HG03575 (cell line): ENCODE data around the gene CENPS.
"Not testable (repeated sequence)": the region's sequence is repeated elsewhere in the genome, so short reads cannot be mapped to it uniquely, and the experiment has no call there.

Source experiments
- ATAC-seq: cut with Tn5 transposase; IDR thresholded peaks from one replicate; pipeline ENCODE4 v1.9.1; 2021; ENCODE audit not compliant: unreplicated experiment, insufficient number of reproducible peaks, low FRiP score; ENCODE audit errors: extremely low read depth

Gene CENPS

DNA sequence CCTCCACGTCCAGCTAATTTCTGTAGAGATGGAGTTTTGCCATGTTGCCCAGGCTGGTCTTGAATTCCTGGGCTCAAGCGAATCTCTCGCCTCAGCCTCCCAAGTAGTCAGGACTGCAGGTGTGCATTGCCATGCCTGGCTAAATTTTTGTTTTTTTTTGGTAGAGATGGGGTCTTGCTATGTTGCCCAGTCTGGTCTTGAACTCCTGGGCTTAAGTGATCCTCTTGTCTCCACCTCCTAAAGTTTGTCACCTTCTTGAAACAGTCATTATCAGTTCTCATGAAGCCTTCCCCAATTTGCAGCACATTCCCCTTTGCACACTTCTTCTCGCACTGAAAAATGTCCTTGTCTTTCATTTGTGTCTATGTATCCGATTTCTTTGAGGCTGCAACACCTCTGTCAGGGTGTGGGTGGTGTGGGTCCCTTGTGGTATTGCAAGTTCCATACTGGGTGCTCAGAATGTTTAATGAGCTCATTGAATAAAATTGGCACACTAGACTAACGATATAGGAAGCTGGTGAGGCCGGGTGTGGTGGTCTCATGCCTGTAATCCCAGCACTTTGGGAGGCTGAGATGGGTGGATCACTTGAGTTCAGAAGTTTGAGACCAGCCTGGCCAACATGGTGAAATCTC is 16.7 kb downstream of the CENPS start:
- ATAC-seq = no peak

DNA sequence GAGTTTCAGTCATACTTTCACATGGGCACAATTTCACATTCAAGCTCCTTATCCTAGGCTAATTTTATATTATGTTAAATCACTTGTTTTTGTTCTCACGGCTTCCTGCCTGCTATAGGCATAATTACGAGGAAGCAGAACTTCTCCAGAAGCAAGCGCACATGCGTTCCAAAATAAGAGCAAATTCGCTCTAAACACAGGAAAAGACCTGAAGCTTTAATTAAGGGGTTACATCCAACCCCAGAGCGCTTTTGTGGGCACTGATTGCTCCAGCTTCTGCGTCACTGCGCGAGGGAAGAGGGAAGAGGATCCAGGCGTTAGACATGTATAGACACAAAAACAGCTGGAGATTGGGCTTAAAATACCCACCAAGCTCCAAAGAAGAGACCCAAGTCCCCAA is 19.5 kb downstream of the CENPS start, which contains the start of gene CORT:
Gene CORT, plus strand, starts transcription at position 281 of the 400 bp plus-strand sequence. CDS start 193 bp downstream, outside the sequence.
- ATAC-seq = no peak

DNA sequence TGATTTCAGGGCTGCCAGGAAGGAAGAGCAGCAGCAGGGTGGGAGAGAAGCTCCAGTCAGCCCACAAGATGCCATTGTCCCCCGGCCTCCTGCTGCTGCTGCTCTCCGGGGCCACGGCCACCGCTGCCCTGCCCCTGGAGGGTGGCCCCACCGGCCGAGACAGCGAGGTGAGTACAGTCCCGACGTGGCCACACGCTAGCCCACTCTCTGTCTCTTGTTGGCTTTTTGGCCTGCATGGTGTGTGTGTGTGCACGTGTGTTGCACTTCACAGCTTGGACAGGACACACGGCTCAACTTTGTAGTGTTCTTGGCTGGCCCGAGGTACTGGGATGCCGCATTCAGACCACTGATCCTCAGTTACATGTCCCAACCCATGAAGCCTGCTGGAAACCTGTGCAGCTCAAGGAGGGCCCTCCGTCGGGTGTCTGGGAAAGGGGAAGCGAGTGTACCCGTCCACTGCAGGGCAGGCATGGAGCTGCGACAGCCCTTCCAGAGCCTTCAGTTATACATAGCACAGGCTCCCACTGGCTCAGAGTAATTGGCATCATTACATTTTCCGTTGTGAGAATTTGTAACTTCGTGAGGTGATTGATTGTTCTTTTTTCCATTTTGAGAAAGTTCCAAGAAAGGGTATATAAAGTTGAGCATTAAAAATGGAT is 20.1 kb downstream of the CENPS start:
- no peak for ATAC-seq

DNA sequence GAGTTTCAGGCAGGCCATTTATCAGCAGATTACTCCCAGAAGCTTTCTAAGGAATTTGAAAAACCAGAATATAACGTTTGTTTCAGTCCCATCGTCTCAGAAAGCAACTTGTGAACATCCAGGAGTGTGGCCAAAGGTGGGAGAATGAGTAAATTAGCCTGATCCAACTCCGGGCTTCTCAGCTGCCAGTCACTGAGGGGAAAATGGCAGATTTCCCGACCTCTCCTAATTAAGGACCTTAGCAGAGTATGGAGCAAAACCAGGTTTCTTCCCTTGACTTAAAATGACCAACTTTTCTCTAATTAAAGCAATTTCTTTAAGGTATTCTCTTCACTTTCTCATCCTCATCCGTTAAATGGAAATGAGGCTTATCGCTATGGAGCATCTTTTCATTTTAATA is 20.6 kb downstream of the CENPS start:
- no peak for ATAC-seq

DNA sequence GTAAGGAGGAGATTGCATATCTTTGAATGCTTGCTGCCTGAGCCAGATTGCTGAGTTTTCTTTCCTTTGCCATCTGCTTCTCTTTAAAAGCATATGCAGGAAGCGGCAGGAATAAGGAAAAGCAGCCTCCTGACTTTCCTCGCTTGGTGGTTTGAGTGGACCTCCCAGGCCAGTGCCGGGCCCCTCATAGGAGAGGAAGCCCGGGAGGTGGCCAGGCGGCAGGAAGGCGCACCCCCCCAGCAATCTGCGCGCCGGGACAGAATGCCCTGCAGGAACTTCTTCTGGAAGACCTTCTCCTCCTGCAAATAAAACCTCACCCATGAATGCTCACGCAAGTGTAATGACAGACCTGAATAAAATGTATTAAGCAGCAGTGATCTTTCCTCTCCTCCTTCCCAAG is 21.1 kb downstream of the CENPS start:
- ATAC-seq = no peak

DNA sequence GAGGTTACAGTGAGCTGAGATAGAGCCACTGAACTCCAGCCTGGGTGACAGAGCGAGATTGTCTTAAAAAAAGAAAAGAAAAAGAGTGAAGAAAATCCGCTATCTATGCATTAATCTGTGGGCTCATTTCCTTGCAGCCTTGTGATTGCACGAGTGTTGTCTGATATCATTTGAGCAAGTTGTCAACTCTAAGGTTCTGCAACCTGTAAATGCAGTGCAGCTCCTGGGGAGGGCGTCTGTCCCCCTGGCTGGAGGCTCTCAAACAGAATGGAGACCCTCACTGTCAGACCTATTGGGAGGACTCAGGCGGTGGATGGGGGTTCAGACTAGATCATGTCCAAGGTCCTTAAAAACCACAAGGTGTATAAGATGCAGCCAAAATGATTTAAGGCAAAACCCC is 25.8 kb downstream of the CENPS start:
- ATAC-seq = no peak

DNA sequence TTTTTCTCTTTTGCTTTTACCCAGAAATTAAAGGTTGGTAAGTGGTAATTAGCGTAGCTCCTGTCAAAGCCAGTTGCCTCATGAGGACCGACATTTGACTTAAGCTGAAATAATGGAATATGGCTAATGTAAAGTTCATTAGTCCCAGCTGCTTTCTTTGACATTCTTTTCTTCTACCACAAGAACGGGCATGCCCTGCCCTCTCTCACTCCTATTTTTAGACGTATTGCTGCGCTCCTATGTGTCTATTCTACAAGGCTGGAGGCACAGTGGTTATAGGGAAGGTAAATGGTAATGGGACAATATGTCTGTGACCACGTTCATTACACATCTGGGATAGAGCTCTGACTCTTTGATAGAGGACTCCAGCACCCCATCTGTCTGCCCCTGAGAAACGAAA is 26.4 kb downstream of the CENPS start:
- no peak for ATAC-seq

DNA sequence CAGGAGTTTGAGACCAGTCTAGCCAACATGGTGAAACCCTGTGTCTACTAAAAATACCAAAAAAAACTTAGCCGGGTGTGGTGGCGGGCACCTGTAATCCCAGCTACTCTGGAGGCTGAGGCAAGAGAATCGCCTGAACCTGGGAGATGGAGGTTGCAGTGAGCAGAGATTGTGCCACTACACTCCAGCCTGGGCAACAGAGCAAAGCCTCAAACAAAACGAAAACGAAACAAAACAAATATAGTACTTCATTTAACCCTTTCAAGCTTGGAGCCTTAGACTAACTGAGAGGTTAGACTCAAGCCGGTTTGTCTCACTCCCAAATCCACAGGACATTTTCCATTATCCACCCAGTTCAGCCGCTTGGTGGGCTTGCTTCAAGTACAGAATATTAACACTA is 27.2 kb downstream of the CENPS start:
- not testable (repeated sequence) for ATAC-seq

DNA sequence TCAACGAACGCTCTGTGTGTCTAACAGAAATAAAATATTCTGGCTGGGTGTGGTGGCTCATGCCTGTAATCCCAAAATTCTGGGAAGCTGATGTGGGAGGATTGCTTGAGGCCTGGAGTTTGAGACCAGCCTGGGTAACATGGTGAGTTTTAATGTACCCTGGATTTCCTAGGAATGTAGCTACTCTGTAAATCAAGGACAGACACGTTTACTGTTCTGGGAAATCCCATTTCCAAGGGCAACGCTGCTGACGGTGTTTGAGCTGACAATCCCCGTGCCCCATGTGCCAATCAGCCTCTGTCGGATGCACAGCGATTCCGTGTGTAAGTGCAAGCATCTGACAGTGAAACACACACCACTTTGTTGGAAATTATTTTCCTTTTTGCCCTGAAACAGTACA is 27.6 kb downstream of the CENPS start:
- ATAC-seq = no peak

DNA sequence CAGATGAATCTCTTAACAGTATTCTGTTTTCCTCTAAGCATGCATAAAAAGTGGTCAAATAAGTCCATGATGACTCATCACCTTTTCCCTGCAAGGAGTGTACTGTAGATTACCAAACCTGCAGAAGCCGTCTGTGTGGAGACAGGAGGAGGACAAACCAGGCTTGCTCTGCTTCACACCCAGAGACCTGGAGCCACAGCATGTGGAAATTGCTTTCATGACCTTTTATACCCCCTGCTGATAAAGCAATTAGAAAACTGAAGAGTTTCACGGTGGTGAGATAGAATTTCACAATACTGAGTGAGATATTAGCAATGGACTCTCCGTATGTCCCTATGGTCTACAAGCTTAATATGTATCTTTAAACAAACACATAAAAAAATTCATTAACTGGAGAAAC is 29.0 kb downstream of the CENPS start:
- ATAC-seq = no peak

DNA sequence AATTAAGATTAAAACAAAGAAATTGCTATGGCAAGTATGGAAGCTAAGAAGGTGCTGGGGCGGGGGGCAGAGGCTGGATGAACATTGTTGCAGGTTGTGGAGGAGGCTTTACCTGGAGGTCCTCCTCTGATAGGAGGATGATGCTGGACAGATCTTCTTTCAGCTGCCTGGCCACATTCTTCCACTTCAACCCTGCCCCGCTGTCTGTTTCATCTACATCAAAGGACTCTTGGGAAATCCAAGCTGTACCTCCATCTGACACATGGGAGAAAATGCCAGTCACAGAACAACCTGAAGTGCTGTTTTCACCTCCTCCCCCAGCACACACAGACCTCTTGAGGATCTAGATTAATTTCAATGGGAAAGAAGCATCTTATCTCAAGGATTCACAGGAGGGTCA is 36.8 kb downstream of the CENPS start:
- no peak for ATAC-seq

DNA sequence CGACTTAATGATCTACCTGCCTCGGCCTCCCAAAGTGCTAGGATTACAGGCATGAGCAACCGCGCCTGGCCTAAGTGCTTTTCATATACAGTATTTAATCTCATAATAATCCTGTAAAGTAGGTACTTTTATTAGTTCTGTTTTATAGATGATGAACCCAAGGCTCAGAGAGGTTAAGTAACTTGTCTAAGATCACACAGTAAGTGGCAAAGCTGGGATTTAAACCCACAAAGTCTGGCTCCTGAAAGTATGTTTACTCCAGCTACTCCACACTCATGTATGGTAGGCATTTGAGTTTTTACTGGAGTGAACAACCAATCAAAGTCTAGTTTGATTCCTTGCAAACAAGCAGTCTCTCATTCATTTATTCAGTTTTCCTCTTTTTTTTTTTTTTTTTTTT is 39.8 kb downstream of the CENPS start:
- no peak for ATAC-seq

DNA sequence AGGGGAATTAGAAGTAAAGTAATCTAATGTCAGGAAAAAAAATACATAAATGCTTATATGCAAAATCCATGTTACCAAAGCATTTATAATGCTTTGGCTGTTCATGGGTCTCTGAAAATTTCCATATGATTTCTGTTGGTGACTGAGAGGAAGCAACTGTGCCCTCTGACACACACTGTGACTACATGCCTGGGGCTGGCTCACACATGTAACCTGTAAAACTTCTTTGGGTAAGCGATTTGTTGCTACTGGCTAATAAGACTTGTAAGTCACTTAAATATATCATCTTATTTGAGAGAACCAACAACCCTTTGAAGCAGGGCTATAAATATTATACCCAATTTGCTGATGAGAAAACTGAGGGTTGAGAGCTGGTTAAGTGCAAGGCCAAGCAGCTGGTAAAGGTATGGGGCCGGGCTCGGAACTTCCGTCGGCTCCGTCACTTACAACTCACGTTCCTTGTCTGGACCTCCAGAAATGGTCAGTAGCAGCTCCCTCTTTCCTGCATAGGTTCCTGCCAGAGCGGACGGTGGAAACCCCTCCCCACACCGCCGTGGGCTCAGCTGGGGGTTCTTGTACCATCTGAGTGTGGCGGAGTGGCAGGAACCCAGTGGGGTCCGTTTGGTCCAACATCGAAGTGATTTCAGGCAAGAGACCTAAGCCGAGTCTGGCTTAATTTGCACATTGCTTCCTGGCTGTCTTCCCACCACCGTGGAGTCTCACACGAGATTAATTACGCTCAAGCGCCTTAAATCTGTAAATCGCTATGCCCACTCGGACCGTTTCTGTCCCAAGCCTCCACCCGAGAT is 41.4 kb downstream of the CENPS start:
- ATAC-seq = no peak

DNA sequence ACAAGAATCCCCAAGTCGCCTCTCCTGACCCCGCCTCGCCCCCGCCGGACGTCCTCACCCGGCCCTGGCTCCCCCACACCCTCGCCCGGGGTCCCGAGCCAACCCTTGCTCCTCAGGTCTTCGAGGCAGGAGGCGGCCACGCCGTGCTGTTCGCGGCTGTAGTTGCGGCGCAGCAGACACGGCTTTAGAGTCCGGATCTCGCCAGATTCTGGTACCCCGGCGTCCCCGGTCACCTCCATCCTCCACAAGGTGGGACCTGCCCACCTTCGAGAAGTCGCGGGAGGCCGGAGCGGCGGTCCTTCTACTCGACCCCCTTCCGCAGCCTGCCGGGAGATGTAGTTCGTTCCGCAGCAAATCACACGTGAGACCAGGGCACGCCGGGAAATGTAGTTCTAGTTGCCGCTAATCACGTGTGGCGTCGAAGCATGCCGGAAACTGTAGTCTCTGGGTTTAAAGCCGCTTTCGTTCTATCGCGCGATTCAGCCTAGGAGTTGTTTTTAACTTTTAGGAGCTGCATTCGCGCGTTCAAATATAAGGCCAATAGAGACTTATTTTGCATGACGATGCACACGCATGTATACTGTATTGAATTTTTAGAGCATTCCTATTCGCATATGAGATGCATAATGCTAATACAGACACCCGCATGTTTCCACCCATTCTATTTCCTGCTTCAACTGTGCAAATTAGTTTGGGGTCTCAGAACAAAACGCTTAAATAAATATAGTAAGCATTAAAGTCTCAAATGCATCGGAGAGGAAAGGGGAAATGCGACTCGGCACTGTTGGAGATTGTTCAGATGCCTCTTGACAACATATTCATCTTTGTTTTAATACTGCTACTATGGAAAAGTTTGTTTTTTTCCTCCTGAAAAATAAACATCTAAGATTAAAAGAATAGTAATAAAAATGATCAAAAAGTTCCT is 42.2 kb downstream of the CENPS start, which contains the start of gene DFFA:
Gene DFFA, minus strand, starts transcription at position 310 of the 925 bp plus-strand sequence. Its CDS starts 71 bp downstream, at position 239.
- ATAC-seq = no peak

DNA sequence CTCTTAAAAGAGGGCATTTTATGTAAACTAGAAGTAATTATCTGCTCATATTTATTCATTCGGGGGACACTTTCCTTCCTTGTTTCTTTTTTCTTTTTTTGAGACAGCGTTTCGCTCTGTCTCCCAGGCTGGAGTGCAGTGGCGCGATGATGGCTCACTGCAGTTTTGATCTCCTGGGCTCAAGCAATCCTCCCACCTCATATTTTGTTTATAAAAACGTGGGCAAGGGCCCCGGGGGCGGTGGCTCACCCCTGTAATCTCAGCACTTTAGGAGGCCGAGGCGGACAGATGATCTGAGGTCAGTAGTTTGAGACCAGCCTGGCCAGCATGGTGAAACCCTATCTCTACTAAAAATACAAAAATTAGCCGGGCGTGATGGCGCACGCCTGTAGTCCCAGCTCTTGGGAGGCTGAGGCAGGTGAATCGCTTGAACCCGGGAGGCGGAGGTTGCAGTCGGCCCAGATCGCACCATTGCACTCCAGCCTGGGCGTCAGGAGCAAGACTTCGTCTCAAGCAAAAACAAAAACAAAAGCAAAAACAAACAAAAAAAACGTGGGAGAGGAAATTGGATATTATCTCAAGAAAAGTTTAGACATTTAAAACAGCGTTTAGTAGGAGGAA is 43.0 kb downstream of the CENPS start:
- no peak for ATAC-seq

DNA sequence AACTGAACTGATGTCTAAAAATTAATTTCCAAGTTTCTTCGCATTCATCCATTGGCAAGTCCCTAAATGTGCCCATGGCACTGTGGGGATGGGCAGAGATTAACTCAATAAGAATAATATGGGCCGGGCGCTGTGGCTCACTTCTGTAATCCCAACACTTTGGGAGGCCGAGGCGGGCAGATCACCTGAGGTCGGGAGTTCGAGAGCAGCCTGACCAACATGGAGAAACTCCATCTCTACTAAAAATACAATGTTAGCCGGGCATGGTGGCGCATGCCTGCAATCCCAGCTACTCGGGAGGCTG is 44.0 kb downstream of the CENPS start:
- not testable (repeated sequence) for ATAC-seq

DNA sequence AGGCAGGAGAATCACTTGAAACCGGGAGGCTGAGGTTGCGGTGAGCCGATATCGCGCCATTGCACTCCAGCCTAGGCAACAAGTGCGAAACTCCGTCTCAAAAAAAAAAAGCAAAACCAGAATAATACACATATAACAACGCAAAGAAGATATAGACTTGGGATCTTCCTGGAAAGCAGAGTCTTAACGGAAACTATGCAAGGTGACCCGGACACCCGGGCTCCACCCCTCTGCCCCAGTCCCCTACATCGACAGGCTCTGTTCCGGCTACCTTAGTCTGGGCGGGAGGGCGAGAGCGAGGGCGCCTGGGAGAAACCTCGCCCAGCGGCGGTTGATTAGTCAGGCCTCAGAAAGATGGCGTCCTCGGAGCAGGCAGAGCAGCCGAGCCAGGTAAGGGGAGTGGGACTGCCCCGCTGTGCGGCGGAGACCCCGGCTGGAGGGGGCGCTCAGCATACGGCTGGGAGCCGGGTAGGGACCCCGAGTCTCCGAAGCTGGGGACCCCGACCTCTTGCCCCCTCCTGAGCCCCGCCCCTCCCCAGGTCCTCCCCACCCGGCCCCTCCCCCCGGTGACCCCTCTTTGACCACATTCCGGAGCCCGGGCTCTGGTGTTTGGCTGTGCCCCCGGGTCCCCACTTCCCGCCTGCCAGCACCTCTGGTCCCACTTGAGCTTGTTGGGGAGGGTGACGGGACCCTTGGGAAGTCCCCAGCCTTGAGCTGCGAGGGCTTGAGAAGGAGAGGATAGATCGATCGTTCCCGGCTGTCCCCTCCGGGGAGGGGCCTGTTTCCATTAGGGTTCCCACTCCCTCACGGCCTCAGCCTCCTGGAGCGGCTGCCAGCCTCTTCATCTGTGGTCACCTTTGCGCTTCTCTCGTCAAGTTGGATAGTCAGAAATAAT is 44.6 kb downstream of the CENPS start, which contains the start of gene PEX14:
Gene PEX14, plus strand, starts transcription at position 338 of the 895 bp plus-strand sequence. Its CDS starts 17 bp downstream, at position 355.
- no peak for ATAC-seq

DNA sequence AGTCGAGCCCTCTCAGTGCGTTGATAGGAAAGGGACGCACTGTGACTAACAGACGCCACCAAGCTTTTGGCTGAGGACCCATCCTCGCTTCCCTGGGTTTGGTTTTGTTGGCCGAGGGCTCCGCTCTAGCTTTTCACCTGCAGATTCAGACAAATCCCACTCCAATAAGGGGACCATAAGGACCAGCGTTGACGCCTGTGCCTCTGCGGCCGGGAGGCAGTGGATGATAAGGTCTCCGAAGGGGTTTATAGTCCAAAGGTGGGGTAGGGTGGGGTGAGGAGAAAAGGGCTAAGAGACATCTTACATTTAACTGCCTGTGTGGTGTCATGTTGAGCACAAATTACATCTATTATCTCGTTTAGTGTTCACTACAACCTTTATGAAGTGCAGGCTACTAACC is 45.3 kb downstream of the CENPS start:
- ATAC-seq = no peak
